H1 (cell line): ENCODE measurements around the gene CDK15. TPM values are rescaled to one million over a fixed set of nuclear protein-coding genes. Genes with fewer than 3 reads are reported as not detected.

ENCODE experiments used
- CTCF ChIA-PET: fragments of 300-600 bp; sonication (Branson Sonifier 250); formaldehyde crosslinking; loops from one replicate; lab custom pipeline; 2021; ENCODE audit not compliant: partially characterized antibody; lab: Charles Lee
- POLR2A ChIA-PET: fragments of 300-600 bp; sonication (Branson Sonifier 250); formaldehyde crosslinking; loops from one replicate; lab custom pipeline; 2021; ENCODE audit warnings: inconsistent platforms; ENCODE audit not compliant: partially characterized antibody; lab: Charles Lee
- DNase-seq, 2 experiments: peaks; one replicate each; pipeline versions ENCODE4 v3.0.0 to v3.0.0-alpha.2; 2010 to 2022; ENCODE audit warnings: low spot score in 2 of 2, low read depth in 1 of 2, mixed read lengths in 1 of 2
- FAIRE-seq: peaks from 2 replicates; lab custom pipeline; 2011; peaks lifted over from hg19 to GRCh38; lab: Jason Lieb, UNC
- H2AFZ ChIP-seq: 2 replicates; pipeline ENCODE4 v1.8.1; 2012; ENCODE audit warnings: low read length, inconsistent platforms
- H2AK5ac ChIP-seq: 2 replicates; pipeline ENCODE4 v1.6.1; 2013; ENCODE audit warnings: low read depth, low read length
- H2BK120ac ChIP-seq: replicated peaks from 2 replicates; pipeline ENCODE3; 2013; ENCODE audit warnings: low read depth, low read length, inconsistent platforms
- H2BK12ac ChIP-seq: 2 replicates; pipeline ENCODE4 v1.6.1; 2013; ENCODE audit warnings: low read depth, low read length
- H2BK15ac ChIP-seq: 2 replicates; pipeline ENCODE4 v1.6.1; 2013; ENCODE audit warnings: low read length
- H2BK20ac ChIP-seq: 2 replicates; pipeline ENCODE4 v1.6.1; 2013; ENCODE audit warnings: low read length
- H2BK5ac ChIP-seq: 2 replicates; pipeline ENCODE4 v1.6.1; 2013; ENCODE audit warnings: low read depth, low read length
- H3K14ac ChIP-seq: 2 replicates; pipeline ENCODE4 v1.6.1; 2013; ENCODE audit warnings: inconsistent platforms; ENCODE audit not compliant: insufficient read length
- H3K18ac ChIP-seq: 2 replicates; pipeline ENCODE4 v1.6.1; 2013; ENCODE audit warnings: low read length; ENCODE audit errors: extremely low read depth
- H3K23ac ChIP-seq: 2 replicates; pipeline ENCODE4 v1.6.1; 2013; ENCODE audit warnings: inconsistent platforms; ENCODE audit not compliant: insufficient read length
- H3K23me2 ChIP-seq: 2 replicates; pipeline ENCODE4 v1.6.1; 2013; ENCODE audit warnings: low read depth, low read length
- H3K27ac ChIP-seq: 2 replicates; pipeline ENCODE4 v1.6.1; 2011; ENCODE audit warnings: low read depth, low read length, inconsistent platforms
- H3K27me3 ChIP-seq, 4 experiments: replicated peaks in 1 of 4; 1 replicate in 1 of 4; 2 replicates in 3 of 4; pipeline versions ENCODE4 v1.6.1 to v1.8.1; 2011 to 2013; ENCODE audit warnings: low read length in 3 of 4, mild to moderate bottlenecking in 3 of 4, inconsistent platforms in 2 of 4, mixed read lengths in 2 of 4, moderate library complexity in 1 of 4; ENCODE audit not compliant: control insufficient read depth in 3 of 4, insufficient read depth in 3 of 4; ENCODE audit errors: extremely low read depth in 1 of 4
- H3K36me3 ChIP-seq, 4 experiments: 2 replicates each; pipeline versions ENCODE4 v1.6.1 to v1.8.1; 2011 to 2013; ENCODE audit warnings: mild to moderate bottlenecking in 4 of 4, low read length in 3 of 4, moderate library complexity in 2 of 4, control low read depth in 1 of 4, inconsistent platforms in 1 of 4; ENCODE audit not compliant: insufficient read depth in 4 of 4, control insufficient read depth in 2 of 4
- H3K4ac ChIP-seq: replicated peaks from 2 replicates; pipeline ENCODE3; 2013; ENCODE audit warnings: low read length, low read depth, mixed read lengths, inconsistent platforms; ENCODE audit not compliant: insufficient read length
- H3K4me1 ChIP-seq, 4 experiments: replicated peaks in 1 of 4; 1 replicate in 1 of 4; 2 replicates in 3 of 4; pipeline versions ENCODE4 v1.6.1 to v1.8.1; 2011 to 2013; ENCODE audit warnings: low read length in 3 of 4, inconsistent platforms in 2 of 4, mixed read lengths in 1 of 4; ENCODE audit not compliant: insufficient read depth in 4 of 4, control insufficient read depth in 3 of 4
- H3K4me2 ChIP-seq, 2 experiments: 2 replicates each; pipeline versions ENCODE4 v1.6.1 to v1.8.1; 2011 to 2013; ENCODE audit warnings: low read depth in 2 of 2, low read length in 2 of 2, control low read depth in 1 of 2, inconsistent platforms in 1 of 2, mild to moderate bottlenecking in 1 of 2; ENCODE audit not compliant: insufficient read depth in 1 of 2
- H3K4me3 ChIP-seq, 4 experiments: fragments of 200-600, 300-600 bp in 1 of 4; sonication (generic), shearing (Covaris generic), sonication (Bioruptor Twin) in 1 of 4; 2 replicates each; pipeline versions ENCODE4 v1.5.1 to v1.8.1; 2011 to 2016; ENCODE audit warnings: low read length in 4 of 4, low read depth in 3 of 4, control low read depth in 2 of 4, inconsistent platforms in 2 of 4, mild to moderate bottlenecking in 2 of 4, mixed read lengths in 1 of 4, moderate library complexity in 1 of 4; ENCODE audit not compliant: insufficient read depth in 2 of 4; ENCODE audit errors: extremely low read depth in 1 of 4
- H3K56ac ChIP-seq: replicated peaks from 2 replicates; pipeline ENCODE3; 2013; ENCODE audit warnings: low read depth, mild to moderate bottlenecking, mixed read lengths, low read length, inconsistent platforms; ENCODE audit not compliant: insufficient read length
- H3K79me1 ChIP-seq: 2 replicates; pipeline ENCODE4 v1.6.1; 2013; ENCODE audit warnings: low read depth, low read length, control low read depth
- H3K79me2 ChIP-seq, 2 experiments: 2 replicates each; pipeline versions ENCODE4 v1.6.1 to v1.8.1; 2012 to 2013; ENCODE audit warnings: low read length in 2 of 2, mild to moderate bottlenecking in 2 of 2, inconsistent platforms in 1 of 2; ENCODE audit not compliant: insufficient read depth in 2 of 2, control insufficient read depth in 1 of 2
- H3K9ac ChIP-seq, 4 experiments: replicated peaks in 1 of 4; 1 replicate in 1 of 4; 2 replicates in 3 of 4; pipeline versions ENCODE4 v1.6.1 to v1.8.1; 2011 to 2013; ENCODE audit warnings: low read depth in 3 of 4, low read length in 3 of 4, control low read depth in 2 of 4, mild to moderate bottlenecking in 2 of 4, moderate library complexity in 2 of 4, inconsistent platforms in 1 of 4; ENCODE audit errors: extremely low read depth in 1 of 4
- H3K9me3 ChIP-seq, 2 experiments: 2 replicates each; pipeline versions ENCODE4 v1.6.1 to v1.8.1; 2012 to 2013; ENCODE audit warnings: mild to moderate bottlenecking in 2 of 2, moderate library complexity in 2 of 2, control low read depth in 1 of 2, inconsistent platforms in 1 of 2, low read depth in 1 of 2, low read length in 1 of 2, mixed read lengths in 1 of 2; ENCODE audit not compliant: insufficient read depth in 2 of 2
- H4K20me1 ChIP-seq, 2 experiments: replicated peaks in 1 of 2; 2 replicates each; pipeline versions ENCODE3 to v1.8.1; 2011 to 2013; ENCODE audit warnings: inconsistent platforms in 2 of 2, low read length in 2 of 2, mild to moderate bottlenecking in 1 of 2; ENCODE audit not compliant: insufficient read depth in 2 of 2, control insufficient read depth in 1 of 2
- H4K5ac ChIP-seq: 2 replicates; pipeline ENCODE4 v1.6.1; 2013; ENCODE audit warnings: low read length, low read depth, mixed read lengths, inconsistent platforms; ENCODE audit not compliant: insufficient read length
- H4K8ac ChIP-seq: 2 replicates; pipeline ENCODE4 v1.8.0; 2013; ENCODE audit warnings: mild to moderate bottlenecking, moderate library complexity, low read length, inconsistent platforms; ENCODE audit not compliant: insufficient read depth; ENCODE audit errors: extremely low read depth
- H4K91ac ChIP-seq: replicated peaks from 2 replicates; pipeline ENCODE3; 2013; ENCODE audit warnings: low read length, mixed read lengths, inconsistent platforms; ENCODE audit not compliant: insufficient read length
- BCL11A ChIP-seq, 2 experiments: IDR thresholded peaks; one replicate each; pipeline ENCODE4 v1.6.1; 2011; ENCODE audit warnings: low read depth in 2 of 2, low read length in 2 of 2, mild to moderate bottlenecking in 2 of 2
- FOSL1 ChIP-seq: IDR thresholded peaks from 2 replicates; pipeline ENCODE4 v1.6.1; 2011; ENCODE audit warnings: mild to moderate bottlenecking, low read depth, low read length, moderate library complexity; ENCODE audit not compliant: insufficient read depth
- HDAC2 ChIP-seq, 2 experiments: fragments of 300-600 bp in 1 of 2; sonication (generic) in 1 of 2; IDR thresholded peaks; 2 replicates each; pipeline ENCODE4 v1.6.1; 2011 to 2012; ENCODE audit warnings: low read depth in 2 of 2, low read length in 2 of 2, mild to moderate bottlenecking in 2 of 2, moderate library complexity in 2 of 2, borderline replicate concordance in 1 of 2, inconsistent platforms in 1 of 2
- KDM5A ChIP-seq: fragments of 200-600 bp; IDR thresholded peaks from 2 replicates; pipeline ENCODE4 v1.7.1; 2012; ENCODE audit warnings: mild to moderate bottlenecking, low read length, inconsistent platforms, mixed read lengths
- WGBS, 2 experiments: shearing (Covaris generic) in 1 of 2; methylation state at CpG; one replicate each; pipeline versions ENCODE4 v1.1.6 to v1.1.7; 2013 to 2015; ENCODE audit warnings: low lambda C conversion rate in 2 of 2, mixed read lengths in 2 of 2, inconsistent platforms in 1 of 2, low coverage in 1 of 2, missing lambda C conversion rate in 1 of 2; ENCODE audit not compliant: insufficient replicate concordance in 2 of 2, insufficient coverage in 1 of 2, insufficient read length in 1 of 2; ENCODE audit errors: extremely low coverage in 1 of 2, missing lambda C conversion rate in 1 of 2; 5-methylcytosine and 5-hydroxymethylcytosine counted together
- polyA plus RNA-seq, 7 experiments: library from polyadenylated mRNA; depleted of rRNA in 3 of 7; stranded (reverse) in 5 of 7; unstranded in 2 of 7; fragments of >200 nt in 5 of 7; fragments of 200-250 nt in 2 of 7; gene quantifications; 1 replicate in 5 of 7; 2 replicates in 1 of 7; 4 replicates in 1 of 7; pipeline versions ENCODE4 v1.2.1 to v1.2.3, GENCODE V29; 2011 to 2013; ENCODE audit warnings: missing spikeins in 2 of 7, mixed read lengths in 2 of 7
- total RNA-seq: library from RNA; stranded (reverse); fragmentation: NEBNext Ultra II Directional; extraction: Animal tissue kit (Norgen Biotek cat#: 25700); gene quantifications from 2 replicates; pipeline ENCODE4 v1.2.1, GENCODE V29; 2021

Gene CDK15
- total and polyA plus RNA-seq, 2 of the 8 experiments (the other 6 are each of a cell fraction or from before 2014, with no cell fraction given): 0.03 TPM; not detected in 1

DNA sequence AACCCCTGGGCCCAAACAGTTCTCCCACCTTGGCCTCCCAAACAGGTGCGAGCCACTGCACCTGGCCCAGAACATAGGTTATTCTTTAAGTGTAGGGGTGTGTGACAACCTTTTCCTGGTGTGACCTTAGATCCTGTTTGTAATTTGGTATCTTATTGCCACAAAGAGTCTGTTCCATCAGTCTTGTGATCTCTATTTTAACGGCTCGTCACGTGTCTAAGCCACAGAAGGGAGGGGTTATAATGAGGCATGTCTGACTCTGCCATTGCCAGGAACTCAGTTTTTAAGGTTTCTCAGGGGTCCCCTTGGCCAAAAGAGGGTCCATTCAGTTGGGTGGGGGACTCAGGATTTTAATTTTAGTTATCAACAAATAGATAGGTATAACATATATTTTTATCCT, 21.2 kb upstream of the CDK15 start:
- no peak for DNase-seq
- no peak overlapping the region for H4K5ac ChIP-seq
- H2BK120ac ChIP-seq: no peak overlapping the region
- no peak overlapping the region for H3K4me3 ChIP-seq
- H2AK5ac ChIP-seq: no peak overlapping the region
- H4K20me1 ChIP-seq: no peaks in the 10 kb centered on the region
- H4K8ac ChIP-seq: no peak overlapping the region
- FAIRE-seq: no peak
- no peak overlapping the region for H3K14ac ChIP-seq
- no peak overlapping the region for H3K56ac ChIP-seq
- H3K4me1 ChIP-seq: peaks cover 0 to 4% (median 1%) of the 10 kb centered on the region in 4 experiments; a peak in 2 of 7 replicates
- no peaks in the 10 kb centered on the region; the same call in 1 of the 2 replicates for H3K79me1 ChIP-seq
- no peak overlapping the region for H2AFZ ChIP-seq
- WGBS, 2 experiments: 93% methylated on average over 4 of the region's 4 CpGs; no CpG with 5 or more reads in 1 of the 2 experiments
- no peak overlapping the region for H2BK12ac ChIP-seq
- peaks cover 0 to 1% of the 10 kb centered on the region in 2 experiments; a peak in 1 of 4 replicates for H3K79me2 ChIP-seq
- no peak overlapping the region for H3K9ac ChIP-seq
- ChIA-PET CTCF (no interaction called here), POLR2A (interaction anchor here (1.3 to 2.0 kb wide), 2 partner anchors 9 to 28 kb away, joined by 3 to 4 read pairs; no protein-coding TSS in a partner anchor)
- H4K91ac ChIP-seq: no peak overlapping the region
- no peak overlapping the region for H3K4ac ChIP-seq
- no peaks in the 10 kb centered on the region for H3K9me3 ChIP-seq
- H2BK15ac ChIP-seq: no peak overlapping the region
- H3K23me2 ChIP-seq: peaks cover 11% of the 10 kb centered on the region; the same call in 1 of the 2 replicates
- H2BK5ac ChIP-seq: no peak overlapping the region
- H2BK20ac ChIP-seq: no peak overlapping the region
- no peak overlapping the region for H3K4me2 ChIP-seq
- H3K27me3 ChIP-seq: no peaks in the 10 kb centered on the region
- no peak overlapping the region for H3K27ac ChIP-seq
- H3K23ac ChIP-seq: no peak overlapping the region
- H3K36me3 ChIP-seq: no peaks in the 10 kb centered on the region
- no peak overlapping the region for H3K18ac ChIP-seq
- TF ChIP-seq KDM5A (no peak), BCL11A (IDR thresholded peaks at IDR 0.05; ENCODE audit: low read depth in 2 of 2, low read length in 2 of 2) (no peak), HDAC2 (IDR thresholded peaks at IDR 0.05; ENCODE audit: borderline replicate concordance in 1 of 2, low read depth in 2 of 2, low read length in 2 of 2) (no peak), FOSL1 (no peak)
